Breast epithelium (tissue), 4 donors: Measurements from ENCODE around the gene ZNF747. TPM values are rescaled to one million over a fixed set of nuclear protein-coding genes. Genes with fewer than 3 reads are reported as not detected.

ENCODE experiments used
- DNase-seq, 2 donors: peaks; one replicate each; pipeline ENCODE4 v3.0.0-alpha.2; 2019; ENCODE audit warnings: low spot score in 2 of 2
- H3K27ac ChIP-seq, 2 donors: fragments of 200-600 bp; sonication (generic) in 1 of 2; one replicate each; pipeline ENCODE4 v1.5.1; 2016 to 2019; ENCODE audit warnings: mild to moderate bottlenecking in 1 of 2
- H3K27me3 ChIP-seq, 2 donors: fragments of 200-600 bp; sonication (generic) in 1 of 2; one replicate each; pipeline versions ENCODE4 v1.5.1 to v1.6.0; 2017 to 2019; ENCODE audit warnings: control low read depth in 1 of 2, mild to moderate bottlenecking in 1 of 2
- H3K36me3 ChIP-seq: fragments of 200-600 bp; one replicate; pipeline ENCODE4 v1.5.1; 2019
- H3K4me1 ChIP-seq, 2 donors: fragments of 200-600 bp; sonication (generic); one replicate each; pipeline ENCODE4 v1.5.1; 2016 to 2019; ENCODE audit warnings: control low read depth in 1 of 2
- H3K4me3 ChIP-seq, 3 donors: fragments of 200-600 bp; sonication (generic); 1 replicate in 2 of 3; 2 replicates in 1 of 3; pipeline ENCODE4 v1.5.1; 2016 to 2019; ENCODE audit warnings: mild to moderate bottlenecking in 3 of 3, moderate library complexity in 2 of 3
- H3K9me3 ChIP-seq, 2 donors: fragments of 200-600 bp; sonication (generic) in 1 of 2; one replicate each; pipeline ENCODE4 v1.5.1; 2016 to 2019; ENCODE audit warnings: control low read depth in 1 of 2
- POLR2A ChIP-seq: fragments of 450-650 bp; IDR thresholded peaks from one replicate; pipeline ENCODE4 v1.6.1; 2016; ENCODE audit warnings: antibody characterized with exemption, mild to moderate bottlenecking, moderate library complexity
- POLR2AphosphoS5 ChIP-seq, 3 donors: sonication (generic); formaldehyde crosslinking; IDR thresholded peaks; one replicate each; pipeline ENCODE4 v1.6.1; 2017; ENCODE audit warnings: antibody characterized with exemption in 3 of 3
- intact Hi-C: fragments of 100-400 bp; cut with DNase I; formaldehyde crosslinking; loops from one replicate; pipeline ENCODE4 v1.15.1; 2023; ENCODE audit warnings: low total_unique reads
- total RNA-seq, 3 donors: library from RNA; depleted of rRNA; stranded (reverse); fragments of >200 nt; gene quantifications; one replicate each; pipeline ENCODE4 v1.1.0, GENCODE V29; 2016
- TF ChIP-seq, protein P1 (sequence below), 3 donors: fragments of 450-650 bp; IDR thresholded peaks; one replicate each; pipeline ENCODE4 v1.5.1; 2016 to 2017; ENCODE audit warnings: antibody characterized with exemption in 3 of 3, mild to moderate bottlenecking in 3 of 3, moderate library complexity in 3 of 3

The ZNF747 gene
- total RNA-seq, 3 donors from 2014 or later, result 10.7 to 14.7 (median 13.2) TPM

DNA sequence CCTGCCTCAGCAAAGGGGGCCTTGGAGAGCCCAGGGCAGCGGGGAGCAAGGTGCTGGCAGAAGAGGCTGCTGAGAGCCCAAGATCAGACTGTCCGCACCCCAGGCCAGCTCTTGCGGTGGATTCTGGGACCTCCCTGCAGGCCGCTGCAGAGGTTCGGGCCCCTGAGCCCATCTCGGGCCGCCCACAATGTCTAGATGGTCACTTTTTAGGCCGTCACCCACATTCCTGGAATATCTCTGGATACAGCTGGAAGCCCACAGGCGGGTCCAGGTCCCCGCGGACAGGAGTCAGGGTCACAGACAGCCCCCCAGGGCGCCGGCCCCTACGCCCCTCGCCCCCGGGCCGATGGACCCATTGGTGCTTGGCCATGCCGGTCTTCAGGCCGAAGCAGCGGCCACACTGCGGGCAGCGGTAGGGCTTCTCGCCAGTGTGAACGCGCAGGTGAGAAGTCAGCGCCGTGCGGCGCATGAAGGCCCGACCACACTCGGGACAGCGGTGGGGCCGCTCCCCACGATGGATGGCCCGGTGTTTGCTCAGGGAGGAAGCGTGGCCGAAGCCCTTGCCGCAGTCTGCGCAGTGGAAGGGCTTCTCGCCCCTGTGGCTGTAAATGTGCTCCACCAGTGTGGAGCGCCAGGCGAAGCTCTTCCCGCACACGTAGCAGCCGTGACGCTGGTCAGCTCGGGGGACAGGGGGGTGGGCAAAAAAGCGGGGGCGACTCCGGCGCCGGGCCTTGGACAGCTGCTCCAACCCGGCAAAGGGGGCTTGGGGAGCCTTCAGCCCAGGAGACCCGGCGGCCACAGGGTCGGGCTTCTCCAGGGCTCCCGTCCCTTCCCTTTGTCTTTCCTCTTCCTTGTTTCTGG is 2.1 kb downstream of the ZNF747 start:
- peak overlapping the region in 1 of 2 donors; percentile 99 for H3K27ac ChIP-seq
- H3K4me1 ChIP-seq, result peaks cover 7 to 17% of the 10 kb centered on the region in 2 donors
- H3K4me3 ChIP-seq, result no peak overlapping the region
- peaks cover 5% of the 10 kb centered on the region for H3K36me3 ChIP-seq
- no peaks in the 10 kb centered on the region for H3K27me3 ChIP-seq
- no peak for DNase-seq
- no peaks in the 10 kb centered on the region for H3K9me3 ChIP-seq
- intact Hi-C loops, result no loop called here
- TF ChIP-seq, protein P1, sequence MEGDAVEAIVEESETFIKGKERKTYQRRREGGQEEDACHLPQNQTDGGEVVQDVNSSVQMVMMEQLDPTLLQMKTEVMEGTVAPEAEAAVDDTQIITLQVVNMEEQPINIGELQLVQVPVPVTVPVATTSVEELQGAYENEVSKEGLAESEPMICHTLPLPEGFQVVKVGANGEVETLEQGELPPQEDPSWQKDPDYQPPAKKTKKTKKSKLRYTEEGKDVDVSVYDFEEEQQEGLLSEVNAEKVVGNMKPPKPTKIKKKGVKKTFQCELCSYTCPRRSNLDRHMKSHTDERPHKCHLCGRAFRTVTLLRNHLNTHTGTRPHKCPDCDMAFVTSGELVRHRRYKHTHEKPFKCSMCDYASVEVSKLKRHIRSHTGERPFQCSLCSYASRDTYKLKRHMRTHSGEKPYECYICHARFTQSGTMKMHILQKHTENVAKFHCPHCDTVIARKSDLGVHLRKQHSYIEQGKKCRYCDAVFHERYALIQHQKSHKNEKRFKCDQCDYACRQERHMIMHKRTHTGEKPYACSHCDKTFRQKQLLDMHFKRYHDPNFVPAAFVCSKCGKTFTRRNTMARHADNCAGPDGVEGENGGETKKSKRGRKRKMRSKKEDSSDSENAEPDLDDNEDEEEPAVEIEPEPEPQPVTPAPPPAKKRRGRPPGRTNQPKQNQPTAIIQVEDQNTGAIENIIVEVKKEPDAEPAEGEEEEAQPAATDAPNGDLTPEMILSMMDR (IDR thresholded peaks at IDR 0.05), result no peak
- TF ChIP-seq POLR2A, result no peak
- no peak for TF ChIP-seq POLR2AphosphoS5 (IDR thresholded peaks at IDR 0.05)

DNA sequence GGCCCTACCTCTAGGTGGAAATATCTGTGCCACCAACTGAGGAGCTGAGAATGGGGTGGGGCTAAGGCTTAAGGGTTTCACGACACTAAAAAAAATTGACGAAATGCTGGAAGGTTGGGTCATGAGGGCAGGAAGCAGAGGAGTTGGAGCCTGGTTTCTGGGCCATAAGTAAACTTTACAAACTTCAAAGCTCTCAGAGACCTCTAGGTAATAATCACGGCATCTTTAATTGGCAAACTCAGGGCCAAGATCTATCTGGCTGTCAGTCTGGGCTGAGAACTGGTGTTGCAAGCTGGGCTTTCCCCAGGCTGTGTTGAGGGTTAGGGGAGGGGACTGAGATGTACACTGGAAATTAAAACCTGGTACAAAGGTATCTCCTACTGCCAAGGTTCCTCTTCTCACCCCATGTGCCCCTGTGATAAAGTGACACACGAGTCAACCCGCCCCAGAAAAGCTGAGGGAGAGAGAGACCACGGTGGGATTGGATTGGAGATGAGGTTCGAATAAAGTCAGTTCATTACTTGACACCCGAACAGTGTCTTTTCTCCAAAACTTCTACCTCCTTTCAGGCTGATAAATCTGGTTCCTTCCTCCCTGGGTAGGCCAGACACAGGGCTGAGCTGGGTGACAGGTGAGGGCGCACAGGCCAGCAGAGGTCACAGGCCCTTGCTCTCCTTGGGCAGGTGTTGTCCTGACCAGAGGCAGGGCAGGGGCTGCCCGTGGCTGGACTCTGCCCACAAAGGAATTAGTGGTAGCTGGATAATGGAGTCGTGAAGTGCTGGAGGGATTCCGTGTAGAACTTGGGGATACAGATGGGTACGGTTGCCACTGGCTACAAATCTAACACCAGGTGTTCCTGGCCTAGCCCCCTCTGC is 4.3 kb downstream of the ZNF747 start:
- Histone ChIP-seq H3K4me3 (no peak overlapping the region), H3K9me3 (no peaks in the 10 kb centered on the region), H3K27ac (peak overlapping the region; percentile 54 to 59), H3K4me1 (peaks cover 10% of the 10 kb centered on the region in 2 donors), H3K27me3 (no peaks in the 10 kb centered on the region), H3K36me3 (peaks cover 5% of the 10 kb centered on the region)
- TF ChIP-seq POLR2AphosphoS5 (IDR thresholded peaks at IDR 0.05) (no peak), POLR2A (no peak)
- TF ChIP-seq, protein P1 (IDR thresholded peaks at IDR 0.05), result no peak
- intact Hi-C loops, result no loop called here
- DNase-seq, result no peak

DNA sequence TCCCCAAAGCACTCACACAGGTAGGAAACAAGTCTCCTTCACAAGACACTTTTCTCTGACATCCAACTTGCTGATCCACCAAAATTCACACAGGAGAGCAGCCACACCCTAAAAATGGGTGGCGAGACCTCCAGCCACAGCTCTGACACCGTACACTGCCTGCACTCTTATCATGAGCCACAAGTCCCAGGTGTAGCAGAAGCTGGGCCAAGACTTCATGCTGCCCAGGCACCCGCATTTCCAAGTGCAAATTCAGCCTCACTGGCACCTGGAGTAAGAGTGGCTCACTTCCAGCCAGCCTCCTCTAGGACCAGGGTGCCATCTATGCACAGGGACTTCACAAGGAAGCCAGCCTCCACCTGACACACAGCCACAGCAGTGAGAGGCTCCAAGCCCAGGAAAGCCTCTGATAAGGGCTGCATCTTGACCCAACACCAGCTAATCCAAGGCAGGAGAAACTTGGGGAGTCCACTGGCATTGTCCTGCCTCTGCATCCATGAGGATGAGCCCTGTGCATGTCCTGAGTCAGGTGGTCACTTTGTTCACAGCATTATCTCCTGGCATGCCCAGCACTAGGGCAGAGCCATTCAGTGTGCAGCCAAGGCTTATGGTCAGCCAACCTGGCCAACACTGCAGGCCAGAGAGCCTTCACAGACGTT is 5.7 kb downstream of the ZNF747 start:
- Histone ChIP-seq H3K27ac (peak overlapping the region; percentile 97 to 98), H3K4me3 (no peak overlapping the region), H3K27me3 (no peaks in the 10 kb centered on the region), H3K4me1 (peaks cover 10% of the 10 kb centered on the region in 2 donors), H3K9me3 (no peaks in the 10 kb centered on the region), H3K36me3 (peaks cover 12% of the 10 kb centered on the region)
- intact Hi-C loops, result loop anchor here (10.0 kb wide), 1 partner anchor 104 kb away; no protein-coding TSS in a partner anchor
- TF ChIP-seq POLR2A (no peak), POLR2AphosphoS5 (IDR thresholded peaks at IDR 0.05) (no peak)
- TF ChIP-seq, protein P1 (IDR thresholded peaks at IDR 0.05), result no peak
- DNase-seq, result no peak

DNA sequence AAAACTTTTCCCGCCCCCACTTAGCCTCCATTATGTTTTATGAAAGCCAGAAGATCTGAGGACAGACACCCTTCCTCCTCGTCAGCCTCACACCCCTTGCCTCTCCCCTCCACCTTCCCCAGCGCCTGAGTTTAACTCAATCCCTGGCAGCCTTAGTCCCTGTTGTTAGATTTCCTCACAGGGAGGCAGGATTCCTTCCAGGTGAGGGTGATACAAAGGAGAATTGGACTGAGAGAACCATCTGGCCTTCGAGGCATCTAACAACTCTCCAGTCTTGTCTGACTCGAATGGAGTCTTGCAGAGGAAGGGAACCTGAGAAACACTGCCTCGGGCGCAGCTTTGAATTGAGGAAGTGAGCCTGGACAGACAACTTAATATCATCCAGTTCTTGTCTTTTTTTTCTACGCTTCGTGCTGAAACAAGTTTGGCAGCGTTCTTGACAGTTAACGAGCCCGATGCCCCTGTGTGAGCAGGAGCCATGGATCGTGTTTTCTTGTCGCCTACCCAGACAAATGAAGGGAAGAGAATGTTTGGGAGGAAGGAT is 7.0 kb downstream of the ZNF747 start:
- Histone ChIP-seq H3K36me3 (peaks cover 11% of the 10 kb centered on the region), H3K9me3 (no peaks in the 10 kb centered on the region), H3K27ac (peak overlapping the region; percentile 97 to 98), H3K4me3 (peak overlapping the region; percentile 76 to 90 (median 88)), H3K4me1 (peaks cover 0 to 10% of the 10 kb centered on the region in 2 donors), H3K27me3 (no peaks in the 10 kb centered on the region)
- TF ChIP-seq, protein P1 (IDR thresholded peaks at IDR 0.05), result no peak
- TF ChIP-seq POLR2AphosphoS5 (IDR thresholded peaks at IDR 0.05) (peak in 1 of 3 donors; percentile 23), POLR2A (peak; percentile 16)
- peak; percentile 79 to 84 for DNase-seq
- intact Hi-C loops, result loop anchor here (10.0 kb wide), 1 partner anchor 103 kb away; no protein-coding TSS in a partner anchor
